DOHH2 (cell line): ENCODE measurements around the gene SSC5D.

Source experiments
- EZH2phosphoT487 ChIP-seq: fragments of 200-600 bp; sonication (generic); IDR thresholded peaks from 2 replicates; pipeline ENCODE4 v1.6.1; 2017; ENCODE audit warnings: borderline replicate concordance, mild to moderate bottlenecking, antibody characterized with exemption, low read length, moderate library complexity, mixed read lengths
- TF ChIP-seq, protein P1 (sequence below): fragments of 200-600 bp; sonication (generic); IDR thresholded peaks from one replicate; pipeline ENCODE4 v1.5.1; 2014; ENCODE audit warnings: antibody characterized with exemption, mild to moderate bottlenecking, low read depth, low read length; ENCODE audit not compliant: poor library complexity, severe bottlenecking

- TF ChIP-seq, protein P1, sequence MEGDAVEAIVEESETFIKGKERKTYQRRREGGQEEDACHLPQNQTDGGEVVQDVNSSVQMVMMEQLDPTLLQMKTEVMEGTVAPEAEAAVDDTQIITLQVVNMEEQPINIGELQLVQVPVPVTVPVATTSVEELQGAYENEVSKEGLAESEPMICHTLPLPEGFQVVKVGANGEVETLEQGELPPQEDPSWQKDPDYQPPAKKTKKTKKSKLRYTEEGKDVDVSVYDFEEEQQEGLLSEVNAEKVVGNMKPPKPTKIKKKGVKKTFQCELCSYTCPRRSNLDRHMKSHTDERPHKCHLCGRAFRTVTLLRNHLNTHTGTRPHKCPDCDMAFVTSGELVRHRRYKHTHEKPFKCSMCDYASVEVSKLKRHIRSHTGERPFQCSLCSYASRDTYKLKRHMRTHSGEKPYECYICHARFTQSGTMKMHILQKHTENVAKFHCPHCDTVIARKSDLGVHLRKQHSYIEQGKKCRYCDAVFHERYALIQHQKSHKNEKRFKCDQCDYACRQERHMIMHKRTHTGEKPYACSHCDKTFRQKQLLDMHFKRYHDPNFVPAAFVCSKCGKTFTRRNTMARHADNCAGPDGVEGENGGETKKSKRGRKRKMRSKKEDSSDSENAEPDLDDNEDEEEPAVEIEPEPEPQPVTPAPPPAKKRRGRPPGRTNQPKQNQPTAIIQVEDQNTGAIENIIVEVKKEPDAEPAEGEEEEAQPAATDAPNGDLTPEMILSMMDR = no peak
- no peak for TF ChIP-seq EZH2phosphoT487
These were observed 6.0 kb downstream of the SSC5D start for GRCh38 chr19:55494172-55494761.
